ENCODE results near the gene DNASE2B. TPM values are rescaled to one million over a fixed set of nuclear protein-coding genes. Genes with fewer than 3 reads are reported as not detected.

DNASE2B gene
- total RNA-seq, 1 experiment from 2014 or later = not detected

- CTCF ChIA-PET = no interaction called here
- Mint-ChIP-seq H3K4me3 (ENCODE audit: low read depth, unreplicated experiment) (no peak overlapping the region), H3K36me3 (ENCODE audit: insufficient read depth, unreplicated experiment) (no peaks in the 10 kb centered on the region), H3K27ac (ENCODE audit: unreplicated experiment) (no peak overlapping the region), H3K4me1 (ENCODE audit: low read depth, unreplicated experiment) (peaks cover 8% of the 10 kb centered on the region), H3K27me3 (ENCODE audit: unreplicated experiment) (no peaks in the 10 kb centered on the region), H3K9me3 (ENCODE audit: low read depth, unreplicated experiment) (no peaks in the 10 kb centered on the region)
- intact Hi-C loops (cut with micrococcal nuclease; ENCODE audit: unreplicated experiment) = no loop called here
- BruUV-seq (replicated peaks) = no TSS peak
- DNase-seq = no peak
- no peak for TF ChIP-seq CTCF (IDR thresholded peaks at IDR 0.05; ENCODE audit: unreplicated experiment)
Observed at GRCh38 chr1:84352298-84353106, 45.8 kb upstream of the DNASE2B start.

GRCh38 chr1:84353695-84354094 is 44.6 kb upstream of the DNASE2B start:
- no peaks in the 10 kb centered on the region for H3K36me3 Mint-ChIP-seq (ENCODE audit: insufficient read depth, unreplicated experiment)
- TF ChIP-seq CTCF (IDR thresholded peaks at IDR 0.05; ENCODE audit: unreplicated experiment) = no peak
- intact Hi-C loops (cut with micrococcal nuclease; ENCODE audit: unreplicated experiment) = no loop called here
- H3K27ac Mint-ChIP-seq (ENCODE audit: unreplicated experiment) = no peak overlapping the region
- CTCF ChIA-PET = no interaction called here
- H3K27me3 Mint-ChIP-seq (ENCODE audit: unreplicated experiment) = no peaks in the 10 kb centered on the region
- no TSS peak for BruUV-seq (replicated peaks)
- H3K4me3 Mint-ChIP-seq (ENCODE audit: low read depth, unreplicated experiment) = no peak overlapping the region
- no peak for DNase-seq
- peaks cover 8% of the 10 kb centered on the region for H3K4me1 Mint-ChIP-seq (ENCODE audit: low read depth, unreplicated experiment)
- H3K9me3 Mint-ChIP-seq (ENCODE audit: low read depth, unreplicated experiment) = peaks cover 4% of the 10 kb centered on the region

GRCh38 chr1:84355556-84355955 is 42.7 kb upstream of the DNASE2B start:
- Mint-ChIP-seq H3K27ac (ENCODE audit: unreplicated experiment) (no peak overlapping the region), H3K9me3 (ENCODE audit: low read depth, unreplicated experiment) (peaks cover 4% of the 10 kb centered on the region), H3K27me3 (ENCODE audit: unreplicated experiment) (no peaks in the 10 kb centered on the region), H3K36me3 (ENCODE audit: insufficient read depth, unreplicated experiment) (no peaks in the 10 kb centered on the region), H3K4me1 (ENCODE audit: low read depth, unreplicated experiment) (peaks cover 8% of the 10 kb centered on the region), H3K4me3 (ENCODE audit: low read depth, unreplicated experiment) (no peak overlapping the region)
- intact Hi-C loops (cut with micrococcal nuclease; ENCODE audit: unreplicated experiment) = no loop called here
- no peak for TF ChIP-seq CTCF (IDR thresholded peaks at IDR 0.05; ENCODE audit: unreplicated experiment)
- no TSS peak for BruUV-seq (replicated peaks)
- DNase-seq = no peak
- CTCF ChIA-PET = no interaction called here

- intact Hi-C loops (cut with micrococcal nuclease; ENCODE audit: unreplicated experiment) = no loop called here
- CTCF ChIA-PET = no interaction called here
- no peak overlapping the region for H3K27ac Mint-ChIP-seq (ENCODE audit: unreplicated experiment)
- no TSS peak for BruUV-seq (replicated peaks)
- no peaks in the 10 kb centered on the region for H3K27me3 Mint-ChIP-seq (ENCODE audit: unreplicated experiment)
- peaks cover 14% of the 10 kb centered on the region for H3K4me1 Mint-ChIP-seq (ENCODE audit: low read depth, unreplicated experiment)
- no peak for DNase-seq
- no peak for TF ChIP-seq CTCF (IDR thresholded peaks at IDR 0.05; ENCODE audit: unreplicated experiment)
- no peak overlapping the region for H3K4me3 Mint-ChIP-seq (ENCODE audit: low read depth, unreplicated experiment)
- H3K36me3 Mint-ChIP-seq (ENCODE audit: insufficient read depth, unreplicated experiment) = no peaks in the 10 kb centered on the region
- peaks cover 4% of the 10 kb centered on the region for H3K9me3 Mint-ChIP-seq (ENCODE audit: low read depth, unreplicated experiment)
Observed at GRCh38 chr1:84356881-84357280, 41.4 kb upstream of the DNASE2B start.

Data from Calu3 (cell line).